Embryonic facial prominence (tissue), 1 donor: Measurements from ENCODE around the gene TRPM4.

ENCODE experiments used
- DNase-seq: peaks from one replicate; pipeline ENCODE4 v3.0.0-alpha.2; 2016; ENCODE audit errors: extremely low spot score

Gene TRPM4

DNA sequence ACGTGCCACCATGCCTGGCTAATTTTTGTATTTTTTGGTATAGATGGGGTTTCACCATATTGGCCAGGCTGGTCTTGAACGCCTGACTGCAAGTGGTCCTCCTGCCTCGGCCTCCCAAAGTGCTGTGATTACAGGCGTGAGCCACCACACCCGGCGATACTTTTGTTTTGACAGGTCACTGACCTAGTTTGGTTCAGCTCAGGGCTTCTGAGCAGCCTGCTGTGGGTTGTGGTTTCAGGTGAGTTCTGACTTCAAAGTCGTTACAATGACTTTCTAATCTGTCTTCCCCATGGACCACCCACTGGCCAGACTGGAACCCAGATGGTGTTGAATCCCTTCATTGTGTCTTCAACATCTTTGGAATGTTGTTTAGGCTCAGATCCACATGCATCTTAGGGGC, 73.8 kb downstream of the TRPM4 start:
- no peak for DNase-seq

DNA sequence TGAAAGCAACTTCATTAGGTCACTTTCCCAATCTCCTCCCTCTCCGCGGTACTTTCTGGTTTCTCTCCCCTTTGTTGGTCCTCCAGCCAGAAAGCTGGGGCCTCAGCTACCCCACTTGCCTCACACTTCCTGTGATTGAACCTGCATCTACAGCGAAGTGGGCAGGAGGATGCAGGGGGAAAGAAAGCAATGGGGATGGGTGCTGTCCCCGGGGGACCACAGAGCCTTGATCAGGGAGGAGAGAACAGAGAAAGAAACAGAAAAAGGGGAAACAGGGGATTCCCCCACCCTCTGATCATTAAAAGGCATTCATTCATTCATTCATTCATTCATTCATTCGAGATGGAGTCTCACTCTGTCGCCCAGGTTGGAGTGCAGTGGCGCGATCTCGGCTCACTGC, 74.2 kb downstream of the TRPM4 start:
- no peak for DNase-seq

DNA sequence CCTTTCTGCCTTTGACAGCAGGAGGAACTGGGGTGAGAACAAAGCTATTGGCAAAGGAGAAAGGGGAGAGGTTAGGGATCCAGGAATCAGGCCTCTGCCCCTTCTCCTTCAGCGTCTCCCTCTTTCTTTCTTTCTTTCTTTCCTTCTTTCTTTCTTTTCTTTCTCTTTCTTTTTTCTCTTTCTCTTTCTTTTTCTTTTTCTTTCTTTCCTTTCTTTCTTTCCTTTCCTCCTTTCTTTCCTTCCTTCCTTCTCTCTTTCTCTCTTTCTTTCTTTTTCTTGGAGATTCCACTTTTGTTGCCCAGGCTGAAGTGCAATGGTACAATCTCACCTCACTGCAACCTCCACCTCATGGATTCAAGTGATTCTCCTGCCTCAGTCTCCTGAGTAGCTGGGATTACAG, 75.6 kb downstream of the TRPM4 start:
- DNase-seq: no peak

DNA sequence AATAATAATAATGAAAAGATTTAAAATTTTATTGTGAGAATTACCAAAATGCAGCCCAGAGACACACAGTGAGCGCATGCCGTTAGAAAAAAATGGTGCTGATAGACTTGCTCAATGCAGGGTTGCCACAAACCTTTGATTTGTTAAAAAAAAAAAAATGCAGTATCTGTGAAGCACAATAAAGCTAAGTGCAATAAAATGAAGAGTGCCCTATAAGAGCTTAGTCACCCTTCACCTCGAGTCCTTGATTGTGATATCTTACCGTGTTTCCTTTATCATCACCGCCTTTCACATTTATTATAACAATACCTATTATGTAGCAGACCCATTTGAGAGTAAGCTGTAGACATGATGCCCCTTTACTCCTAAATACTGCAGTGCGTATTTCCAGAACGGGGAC, 84.2 kb downstream of the TRPM4 start:
- DNase-seq: no peak

DNA sequence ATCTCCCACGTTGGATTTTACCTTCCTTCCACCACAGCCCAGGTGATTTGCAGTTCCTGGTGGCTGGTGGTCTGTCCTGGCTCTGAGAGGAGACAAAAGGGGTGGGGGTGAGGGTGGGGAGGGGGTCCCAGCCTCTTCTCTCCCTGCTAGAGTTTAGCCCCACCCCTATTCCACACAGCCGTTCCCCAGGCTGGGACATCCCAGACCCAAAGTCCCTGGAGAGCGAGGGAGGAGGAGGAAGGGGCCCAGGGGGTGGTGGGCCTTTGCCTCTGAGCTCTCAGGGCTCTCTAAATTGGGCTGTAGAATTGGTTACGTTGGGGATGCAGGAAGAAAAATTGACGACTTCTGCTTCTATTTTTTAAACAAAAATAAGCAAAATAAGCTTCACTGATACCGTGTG, 85.5 kb downstream of the TRPM4 start:
- DNase-seq: no peak

DNA sequence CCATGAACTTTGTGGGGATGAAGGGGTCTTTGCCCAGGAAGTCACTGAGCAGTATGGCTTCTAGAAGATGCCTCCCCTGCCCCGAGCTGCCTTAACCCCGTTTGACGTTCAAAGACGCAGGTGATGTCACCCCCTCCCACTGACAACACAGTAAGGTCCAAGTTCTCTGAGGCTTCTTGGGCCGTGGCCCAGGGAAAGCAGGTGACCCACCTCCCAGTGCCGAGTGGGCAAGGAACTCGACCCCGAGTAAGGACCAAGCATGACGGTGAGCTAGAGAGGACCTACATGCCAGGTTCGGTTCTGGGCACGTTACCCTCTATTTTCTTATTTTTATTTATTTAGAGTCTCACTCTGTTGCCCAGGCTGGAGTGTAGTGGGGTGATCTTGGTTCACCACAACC, 86.1 kb downstream of the TRPM4 start:
- DNase-seq: no peak

DNA sequence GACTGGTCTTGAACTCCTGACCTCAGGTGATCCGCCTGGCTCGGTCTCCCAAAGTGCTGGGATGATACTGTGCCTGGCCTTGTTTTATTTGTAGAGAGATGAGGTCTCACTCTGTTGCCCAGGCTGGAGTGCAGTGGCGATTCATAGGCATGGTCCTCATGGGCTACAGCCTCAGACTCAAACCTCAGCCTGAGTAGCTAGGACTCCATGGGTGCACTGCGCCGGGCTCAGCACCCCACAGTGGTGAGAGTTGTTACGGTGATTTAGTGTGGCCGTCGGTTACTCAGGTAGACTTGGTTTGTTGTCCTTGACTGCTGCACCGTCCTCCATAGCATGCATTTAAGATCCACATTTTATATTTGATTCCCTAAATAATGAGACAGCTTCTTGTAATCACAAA, 86.7 kb downstream of the TRPM4 start:
- no peak for DNase-seq

DNA sequence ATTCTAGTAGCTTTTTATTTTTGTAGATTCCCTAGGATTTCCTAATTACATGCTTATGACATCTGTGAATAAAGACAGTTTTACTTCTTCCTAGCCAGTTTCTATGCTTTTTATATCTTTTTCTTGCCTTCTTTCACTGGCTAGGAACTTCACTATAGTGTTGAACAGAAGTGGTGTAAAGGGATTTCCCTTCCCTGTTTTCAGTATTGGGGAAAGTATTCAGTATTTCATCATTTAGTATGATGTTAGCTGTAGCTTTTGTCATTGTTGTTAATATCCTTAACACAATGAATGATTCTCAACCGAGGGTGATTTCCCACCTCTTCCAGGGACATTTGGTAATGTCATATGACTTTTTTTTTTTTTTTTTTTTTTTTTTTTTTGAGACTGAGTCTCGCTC, 90.1 kb downstream of the TRPM4 start:
- no peak for DNase-seq

DNA sequence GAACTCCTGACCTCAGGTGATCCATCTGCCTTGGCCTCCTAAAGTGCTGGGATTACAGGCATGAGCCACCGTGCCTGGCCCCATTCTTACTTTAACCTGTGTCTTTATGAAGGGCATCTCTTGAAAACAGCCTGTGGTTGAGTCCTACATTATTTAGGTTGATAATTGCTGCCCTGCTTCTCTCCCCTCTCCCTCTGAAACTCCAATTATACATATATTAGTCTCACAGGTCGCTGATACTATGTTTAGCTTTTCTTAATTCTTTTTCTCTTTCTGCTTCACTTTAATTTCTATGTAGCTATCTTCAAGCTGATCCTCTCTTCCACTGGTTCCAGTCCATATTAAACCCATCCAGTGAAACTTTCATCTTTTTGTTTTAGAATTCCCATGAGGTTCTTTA, 92.3 kb downstream of the TRPM4 start:
- no peak for DNase-seq

DNA sequence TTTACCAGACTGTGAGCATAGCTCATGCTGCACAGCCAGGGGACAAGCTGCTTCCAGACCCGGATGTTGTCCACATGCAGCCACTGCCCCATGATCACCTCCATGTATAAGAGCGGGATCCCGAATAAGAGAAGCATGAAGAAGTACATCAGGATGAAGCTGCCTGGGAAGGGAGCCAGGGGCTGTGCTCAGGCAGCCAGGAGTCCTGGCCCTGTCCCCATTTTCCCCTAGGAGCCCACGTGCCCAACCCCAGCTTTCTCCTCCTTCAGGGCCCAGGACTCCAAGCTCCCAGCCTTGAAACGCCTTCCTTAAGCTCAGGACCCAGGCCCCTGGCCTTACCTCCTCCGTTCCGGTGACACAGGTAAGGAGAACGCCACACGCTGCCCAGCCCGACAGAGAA, 98.1 kb downstream of the TRPM4 start:
- DNase-seq: no peak

DNA sequence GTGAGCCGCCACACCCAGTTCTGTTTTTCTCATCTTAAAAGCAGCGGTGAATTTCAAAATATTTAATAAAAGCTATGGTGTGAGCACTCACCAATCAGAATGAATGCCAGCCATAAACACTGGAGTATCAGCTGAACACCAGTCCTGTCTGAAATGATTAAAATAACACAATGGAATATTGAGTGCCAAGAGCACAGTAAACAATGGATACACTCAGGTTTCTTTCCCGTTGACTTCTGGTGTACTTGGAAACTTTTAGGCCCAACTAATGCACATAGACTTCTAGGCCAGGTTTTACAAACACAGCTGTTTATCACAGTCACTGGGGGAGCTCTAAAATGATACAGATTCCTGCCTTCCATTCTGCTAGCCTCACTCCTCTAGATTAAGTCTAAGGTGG, 99.1 kb downstream of the TRPM4 start:
- DNase-seq: no peak
